ENCODE results near the gene DNER. TPM values are rescaled to one million over a fixed set of nuclear protein-coding genes. Genes with fewer than 3 reads are reported as not detected.

DNER gene
- polyA plus RNA-seq, 1 experiment, result not detected

DNA sequence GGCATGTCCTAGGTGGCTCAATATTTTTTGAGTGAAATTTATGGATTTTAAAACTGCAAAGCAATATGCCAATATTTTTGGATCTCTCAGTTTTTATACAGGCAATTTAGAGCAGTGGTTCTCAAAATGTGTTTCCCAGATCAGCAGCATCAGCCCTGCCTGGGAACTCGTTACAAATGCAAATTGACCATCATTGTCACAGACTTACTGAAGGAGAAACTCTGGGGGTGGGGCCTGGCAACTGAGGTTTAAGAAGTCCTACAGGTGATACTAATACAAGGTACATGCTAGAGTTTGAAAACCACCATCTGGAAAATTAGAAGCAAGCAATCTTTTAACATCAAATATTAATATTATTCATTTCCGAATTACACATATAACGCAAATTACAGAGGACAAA lies 227.7 kb downstream of the DNER start:
- Histone ChIP-seq H3K27ac (ENCODE audit: low read depth, low read length) (no peak overlapping the region), H3K9me3 (ENCODE audit: control insufficient read depth, insufficient read depth, low read length) (peaks cover 4% of the 10 kb centered on the region; the same call in 1 of the 2 replicates), H3K27me3 (ENCODE audit: control insufficient read depth, insufficient read depth, low read length) (no peaks in the 10 kb centered on the region), H3K4me3 (ENCODE audit: low read depth, low read length) (no peak overlapping the region)
- CTCF ChIA-PET, result no interaction called here
- POLR2A ChIA-PET, result no interaction called here
- TF ChIP-seq, protein P1, sequence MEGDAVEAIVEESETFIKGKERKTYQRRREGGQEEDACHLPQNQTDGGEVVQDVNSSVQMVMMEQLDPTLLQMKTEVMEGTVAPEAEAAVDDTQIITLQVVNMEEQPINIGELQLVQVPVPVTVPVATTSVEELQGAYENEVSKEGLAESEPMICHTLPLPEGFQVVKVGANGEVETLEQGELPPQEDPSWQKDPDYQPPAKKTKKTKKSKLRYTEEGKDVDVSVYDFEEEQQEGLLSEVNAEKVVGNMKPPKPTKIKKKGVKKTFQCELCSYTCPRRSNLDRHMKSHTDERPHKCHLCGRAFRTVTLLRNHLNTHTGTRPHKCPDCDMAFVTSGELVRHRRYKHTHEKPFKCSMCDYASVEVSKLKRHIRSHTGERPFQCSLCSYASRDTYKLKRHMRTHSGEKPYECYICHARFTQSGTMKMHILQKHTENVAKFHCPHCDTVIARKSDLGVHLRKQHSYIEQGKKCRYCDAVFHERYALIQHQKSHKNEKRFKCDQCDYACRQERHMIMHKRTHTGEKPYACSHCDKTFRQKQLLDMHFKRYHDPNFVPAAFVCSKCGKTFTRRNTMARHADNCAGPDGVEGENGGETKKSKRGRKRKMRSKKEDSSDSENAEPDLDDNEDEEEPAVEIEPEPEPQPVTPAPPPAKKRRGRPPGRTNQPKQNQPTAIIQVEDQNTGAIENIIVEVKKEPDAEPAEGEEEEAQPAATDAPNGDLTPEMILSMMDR (IDR thresholded peaks at IDR 0.05; ENCODE audit: low read depth, low read length), result no peak
- DNase-seq (ENCODE audit: low read depth, low spot score), result no peak

DNA sequence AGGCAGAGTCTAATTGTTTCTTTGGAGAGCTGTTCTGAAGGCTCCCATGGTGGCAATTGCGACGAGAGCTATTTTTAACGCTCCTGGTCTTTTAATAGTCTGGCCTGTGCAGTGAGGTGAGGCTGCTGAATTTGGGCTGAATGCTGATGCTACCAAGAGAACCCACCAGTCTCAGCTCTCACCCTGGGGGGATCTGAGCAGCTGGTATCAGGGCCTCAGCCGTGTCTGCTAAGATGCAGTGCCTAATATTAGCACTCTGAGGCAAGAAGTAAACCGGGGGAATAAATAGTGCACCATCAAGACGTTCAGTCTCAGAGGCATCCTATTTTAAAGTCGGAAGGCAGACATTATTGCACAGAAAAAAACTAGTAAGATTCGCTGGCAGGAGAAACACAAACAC lies 228.5 kb downstream of the DNER start:
- TF ChIP-seq, protein P1 (IDR thresholded peaks at IDR 0.05; ENCODE audit: low read depth, low read length), result no peak
- ChIA-PET CTCF (no interaction called here), POLR2A (no interaction called here)
- H3K9me3 ChIP-seq (ENCODE audit: control insufficient read depth, insufficient read depth, low read length), result peaks cover 4% of the 10 kb centered on the region; the same call in 1 of the 2 replicates
- H3K27me3 ChIP-seq (ENCODE audit: control insufficient read depth, insufficient read depth, low read length), result no peaks in the 10 kb centered on the region
- H3K4me3 ChIP-seq (ENCODE audit: low read depth, low read length), result no peak overlapping the region
- DNase-seq (ENCODE audit: low read depth, low spot score), result no peak
- no peak overlapping the region for H3K27ac ChIP-seq (ENCODE audit: low read depth, low read length)

DNA sequence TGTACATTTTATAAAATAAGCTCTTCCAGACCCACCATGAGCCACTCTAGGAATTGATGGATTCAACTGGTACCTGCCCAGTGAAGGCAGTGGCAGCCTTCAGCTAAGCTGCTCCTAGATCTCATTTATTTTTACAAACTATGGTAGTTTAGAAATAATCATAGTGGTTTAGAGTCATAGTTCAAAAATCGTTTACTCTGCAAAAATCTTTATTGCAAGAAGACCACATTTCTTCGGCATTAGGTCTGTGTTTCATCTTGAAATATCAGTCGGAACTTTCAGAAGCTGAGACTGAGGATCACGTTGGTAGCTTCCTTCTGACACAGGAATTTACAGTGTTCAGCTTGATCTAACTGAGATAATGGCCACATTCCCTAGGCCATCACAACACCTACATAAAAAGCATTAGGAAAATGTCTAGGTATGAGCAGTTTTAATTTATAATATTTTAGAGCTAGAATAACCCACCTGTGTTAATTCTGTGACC lies 237.0 kb downstream of the DNER start:
- ChIA-PET CTCF (interaction anchor here (0.7 kb wide), 1 partner anchor 1405 kb away, joined by 3 read pairs; no protein-coding TSS in a partner anchor), POLR2A (no interaction called here)
- TF ChIP-seq, protein P1 (IDR thresholded peaks at IDR 0.05; ENCODE audit: low read depth, low read length), result no peak
- DNase-seq (ENCODE audit: low read depth, low spot score), result no peak
- Histone ChIP-seq H3K27me3 (ENCODE audit: control insufficient read depth, insufficient read depth, low read length) (no peaks in the 10 kb centered on the region), H3K9me3 (ENCODE audit: control insufficient read depth, insufficient read depth, low read length) (no peaks in the 10 kb centered on the region), H3K27ac (ENCODE audit: low read depth, low read length) (no peak overlapping the region), H3K4me3 (ENCODE audit: low read depth, low read length) (no peak overlapping the region)

DNA sequence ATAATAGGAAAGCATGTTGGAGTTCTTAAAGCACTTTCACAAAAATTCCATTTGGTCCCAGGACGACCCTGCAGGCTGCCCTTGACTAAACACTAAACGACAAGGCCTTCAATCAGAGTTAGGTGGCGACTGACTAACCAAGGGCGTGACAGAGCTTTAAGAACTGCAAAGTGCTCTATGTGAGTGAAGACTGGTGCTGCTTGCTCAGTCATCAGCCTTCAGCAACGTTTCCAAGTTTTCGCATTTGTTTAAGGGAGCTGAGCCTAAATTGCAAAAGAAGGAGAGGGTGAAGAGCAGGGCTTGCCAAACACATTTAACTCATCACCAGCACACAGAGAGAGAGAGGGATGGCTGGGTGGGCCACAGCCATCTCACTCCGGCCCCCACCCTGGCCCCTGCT lies 238.6 kb downstream of the DNER start:
- TF ChIP-seq, protein P1 (IDR thresholded peaks at IDR 0.05; ENCODE audit: low read depth, low read length), result no peak
- CTCF ChIA-PET, result no interaction called here
- no peak overlapping the region for H3K4me3 ChIP-seq (ENCODE audit: low read depth, low read length)
- no peaks in the 10 kb centered on the region for H3K27me3 ChIP-seq (ENCODE audit: control insufficient read depth, insufficient read depth, low read length)
- no peak for DNase-seq (ENCODE audit: low read depth, low spot score)
- POLR2A ChIA-PET, result no interaction called here
- no peak overlapping the region for H3K27ac ChIP-seq (ENCODE audit: low read depth, low read length)
- no peaks in the 10 kb centered on the region for H3K9me3 ChIP-seq (ENCODE audit: control insufficient read depth, insufficient read depth, low read length)

DNA sequence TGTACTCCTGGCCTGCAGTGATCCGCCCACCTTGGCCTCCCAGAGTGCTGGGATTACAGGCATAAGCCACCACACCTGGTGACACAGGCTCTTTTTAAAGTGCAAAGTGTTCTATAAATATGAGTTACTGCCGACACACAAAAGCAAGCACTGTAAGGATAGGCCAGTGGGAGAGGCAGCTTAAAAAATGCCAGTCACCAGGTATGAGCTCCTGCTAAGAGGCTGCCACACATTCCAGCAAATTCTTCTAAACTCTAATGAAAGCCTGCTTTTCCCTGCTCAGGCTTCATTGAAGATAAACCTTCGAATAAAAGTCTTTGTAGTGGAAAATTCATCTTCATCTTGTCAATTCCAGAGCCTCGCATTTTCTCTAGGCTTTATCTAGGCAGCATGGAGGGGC lies 240.2 kb downstream of the DNER start:
- CTCF ChIA-PET, result no interaction called here
- no peaks in the 10 kb centered on the region for H3K9me3 ChIP-seq (ENCODE audit: control insufficient read depth, insufficient read depth, low read length)
- H3K27me3 ChIP-seq (ENCODE audit: control insufficient read depth, insufficient read depth, low read length), result no peaks in the 10 kb centered on the region
- H3K4me3 ChIP-seq (ENCODE audit: low read depth, low read length), result no peak overlapping the region
- TF ChIP-seq, protein P1 (IDR thresholded peaks at IDR 0.05; ENCODE audit: low read depth, low read length), result no peak
- POLR2A ChIA-PET, result no interaction called here
- DNase-seq (ENCODE audit: low read depth, low spot score), result no peak
- H3K27ac ChIP-seq (ENCODE audit: low read depth, low read length), result no peak overlapping the region
